LNCAP (cell line): ENCODE results near the gene CCDC73.

Source experiments
- TF ChIP-seq, protein P1 (sequence below): fragments of 450-650 bp; IDR thresholded peaks from 2 replicates; pipeline ENCODE4 v1.5.1; 2017; ENCODE audit warnings: mild to moderate bottlenecking

Gene CCDC73

DNA sequence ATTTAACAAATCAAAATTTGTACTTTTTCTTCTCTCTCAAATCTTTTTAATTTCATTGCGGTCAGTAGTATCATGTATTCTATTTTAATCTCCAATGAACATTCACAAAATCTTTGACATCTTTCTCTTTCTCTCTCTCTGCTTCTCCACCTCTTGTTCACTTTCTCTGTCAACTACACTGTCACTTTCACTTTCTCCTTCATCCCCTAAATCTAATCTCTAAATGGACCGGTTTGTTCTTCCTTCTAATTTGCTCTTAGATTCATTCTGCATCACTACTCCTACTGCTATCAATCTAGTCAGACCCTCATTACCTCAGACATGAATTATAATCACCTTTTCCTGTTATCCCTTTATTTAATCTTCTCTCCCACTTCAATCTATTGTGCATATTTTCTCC, 18.6 kb downstream of the CCDC73 start:
- TF ChIP-seq, protein P1, sequence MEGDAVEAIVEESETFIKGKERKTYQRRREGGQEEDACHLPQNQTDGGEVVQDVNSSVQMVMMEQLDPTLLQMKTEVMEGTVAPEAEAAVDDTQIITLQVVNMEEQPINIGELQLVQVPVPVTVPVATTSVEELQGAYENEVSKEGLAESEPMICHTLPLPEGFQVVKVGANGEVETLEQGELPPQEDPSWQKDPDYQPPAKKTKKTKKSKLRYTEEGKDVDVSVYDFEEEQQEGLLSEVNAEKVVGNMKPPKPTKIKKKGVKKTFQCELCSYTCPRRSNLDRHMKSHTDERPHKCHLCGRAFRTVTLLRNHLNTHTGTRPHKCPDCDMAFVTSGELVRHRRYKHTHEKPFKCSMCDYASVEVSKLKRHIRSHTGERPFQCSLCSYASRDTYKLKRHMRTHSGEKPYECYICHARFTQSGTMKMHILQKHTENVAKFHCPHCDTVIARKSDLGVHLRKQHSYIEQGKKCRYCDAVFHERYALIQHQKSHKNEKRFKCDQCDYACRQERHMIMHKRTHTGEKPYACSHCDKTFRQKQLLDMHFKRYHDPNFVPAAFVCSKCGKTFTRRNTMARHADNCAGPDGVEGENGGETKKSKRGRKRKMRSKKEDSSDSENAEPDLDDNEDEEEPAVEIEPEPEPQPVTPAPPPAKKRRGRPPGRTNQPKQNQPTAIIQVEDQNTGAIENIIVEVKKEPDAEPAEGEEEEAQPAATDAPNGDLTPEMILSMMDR: no peak

DNA sequence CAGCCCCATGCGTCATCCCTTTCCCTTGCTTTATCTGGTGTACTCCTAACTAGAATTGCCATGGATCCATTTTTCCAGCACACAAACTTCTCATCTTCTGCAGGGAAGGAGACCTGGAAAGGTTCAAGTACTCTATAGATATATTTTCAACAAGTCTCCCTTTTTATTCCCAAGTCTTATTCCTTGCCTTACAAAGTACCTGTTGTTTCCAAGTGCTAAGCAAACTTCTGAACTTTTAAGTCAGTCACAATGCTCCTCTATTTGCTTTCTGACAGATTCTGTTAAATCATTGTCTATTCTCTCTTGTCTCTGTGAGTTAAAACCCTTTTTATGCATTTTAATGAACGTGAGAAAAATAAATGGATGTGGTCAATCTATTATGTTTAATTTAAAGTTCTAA, 20.4 kb downstream of the CCDC73 start:
- TF ChIP-seq, protein P1: no peak

GRCh38 chr11:32772731-32773130, 21.7 kb downstream of the CCDC73 start:
- TF ChIP-seq, protein P1: no peak

GRCh38 chr11:32758291-32758690, 36.2 kb downstream of the CCDC73 start:
- TF ChIP-seq, protein P1: no peak

DNA sequence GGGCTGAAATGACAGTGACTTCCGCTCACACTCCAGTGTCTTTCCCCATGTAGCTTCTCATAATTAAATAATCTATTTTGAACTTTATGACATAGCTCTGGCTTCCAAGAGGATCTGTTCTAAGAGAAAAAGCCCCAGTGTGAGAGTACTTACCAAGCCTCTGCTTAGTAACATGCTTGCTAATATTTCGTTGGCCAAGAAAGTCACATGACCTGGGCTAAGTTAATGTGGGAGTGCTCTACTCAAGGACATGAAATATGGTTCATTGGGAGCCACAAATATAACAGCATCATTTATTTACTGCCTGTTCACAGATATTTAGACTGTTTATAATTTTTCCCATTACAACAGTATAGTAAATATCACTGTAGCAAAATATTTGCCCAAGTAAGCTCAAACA, 42.5 kb downstream of the CCDC73 start:
- TF ChIP-seq, protein P1: no peak

DNA sequence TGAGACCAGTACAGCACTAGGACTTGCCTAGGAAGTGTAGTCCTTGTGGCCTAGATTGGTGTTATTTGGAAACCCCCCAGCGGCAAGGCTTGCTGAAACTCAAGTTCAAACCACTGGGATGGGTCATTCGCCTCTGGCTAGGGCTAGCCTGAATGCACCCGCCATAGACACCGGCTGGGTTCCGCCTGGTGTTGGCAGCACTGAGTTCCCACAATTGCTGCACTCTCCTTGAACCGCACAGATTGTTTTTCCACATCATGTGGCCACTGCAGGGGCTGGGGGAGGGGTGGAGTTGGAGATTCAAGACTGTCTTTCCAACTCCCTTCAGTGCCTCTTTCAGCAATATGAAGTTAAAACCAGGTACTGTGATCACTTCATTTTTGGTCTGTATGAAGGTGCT, 43.1 kb downstream of the CCDC73 start:
- TF ChIP-seq, protein P1: no peak

DNA sequence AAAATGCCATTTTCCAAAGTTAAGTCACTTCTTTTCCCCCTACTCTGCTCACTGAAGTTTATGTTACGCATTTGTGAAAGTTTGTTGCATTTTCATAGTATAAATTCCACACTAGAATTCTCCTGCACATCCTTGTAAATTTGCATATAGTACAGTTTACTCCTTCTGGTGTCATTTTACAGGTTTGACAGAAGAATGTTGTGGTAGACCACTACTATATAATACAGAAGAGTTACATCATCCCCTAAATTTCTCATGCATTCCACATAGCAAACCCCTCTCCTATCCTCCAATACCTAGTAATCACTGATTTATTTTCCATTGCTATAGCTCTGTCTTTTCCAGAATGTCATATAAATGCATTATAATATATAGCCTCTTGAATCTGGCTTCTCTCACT, 64.5 kb downstream of the CCDC73 start:
- TF ChIP-seq, protein P1: no peak

- TF ChIP-seq, protein P1: no peak
These were observed 71.1 kb downstream of the CCDC73 start for GRCh38 chr11:32723332-32723731.
